Hepatocyte (in vitro differentiated cells): ENCODE measurements around the gene YEATS2. TPM values are rescaled to one million over a fixed set of nuclear protein-coding genes. Genes with fewer than 3 reads are reported as not detected.
"Not testable (repeated sequence)": the region's sequence is repeated elsewhere in the genome, so short reads cannot be mapped to it uniquely, and the experiment has no call there.

Experiments used
- DNase-seq: peaks from one replicate; pipeline ENCODE4 v3.0.0-alpha.2; 2016; ENCODE audit warnings: low spot score
- H2AFZ ChIP-seq: fragments of 200-600 bp; sonication (generic); 2 replicates; pipeline ENCODE4 v1.6.0; 2016; ENCODE audit warnings: antibody characterized with exemption, mild to moderate bottlenecking
- H3K27ac ChIP-seq: fragments of 200-600 bp; sonication (generic); 2 replicates; pipeline ENCODE4 v1.5.1; 2016; ENCODE audit warnings: mild to moderate bottlenecking
- H3K27me3 ChIP-seq: fragments of 200-600 bp; sonication (generic); 2 replicates; pipeline ENCODE4 v1.6.1; 2016
- H3K36me3 ChIP-seq: fragments of 200-600 bp; sonication (generic); replicated peaks from 2 replicates; pipeline ENCODE4 v1.5.1; 2016; ENCODE audit warnings: low read depth; ENCODE audit not compliant: insufficient read depth
- H3K4me1 ChIP-seq: fragments of 200-600 bp; sonication (generic); 2 replicates; pipeline ENCODE4 v1.5.1; 2016; ENCODE audit warnings: mild to moderate bottlenecking, moderate library complexity; ENCODE audit not compliant: insufficient read depth
- H3K4me2 ChIP-seq: fragments of 200-600 bp; sonication (generic); 2 replicates; pipeline ENCODE4 v1.6.0; 2016
- H3K4me3 ChIP-seq: fragments of 200-600 bp; sonication (generic); 2 replicates; pipeline ENCODE4 v1.5.1; 2016; ENCODE audit warnings: mild to moderate bottlenecking
- H3K79me2 ChIP-seq: fragments of 200-600 bp; sonication (generic); 2 replicates; pipeline ENCODE4 v1.6.0; 2017; ENCODE audit warnings: mild to moderate bottlenecking
- H3K9me2 ChIP-seq: fragments of 200-600 bp; sonication (generic); replicated peaks from 2 replicates; pipeline ENCODE4 v1.6.0; 2017; ENCODE audit warnings: mild to moderate bottlenecking; ENCODE audit not compliant: insufficient read depth
- H3K9me3 ChIP-seq: fragments of 200-600 bp; sonication (generic); 2 replicates; pipeline ENCODE4 v1.5.1; 2016; ENCODE audit warnings: low read depth, mild to moderate bottlenecking
- H4K20me1 ChIP-seq: fragments of 200-600 bp; sonication (generic); 2 replicates; pipeline ENCODE4 v1.6.0; 2016; ENCODE audit warnings: mild to moderate bottlenecking; ENCODE audit not compliant: insufficient read depth, poor library complexity, severe bottlenecking
- EZH2 ChIP-seq: fragments of 200-600 bp; sonication (generic); IDR thresholded peaks from 2 replicates; pipeline ENCODE4 v1.6.1; 2016; ENCODE audit warnings: antibody characterized with exemption, mild to moderate bottlenecking, borderline replicate concordance
- EZH2phosphoT487 ChIP-seq: fragments of 200-600 bp; sonication (generic); IDR thresholded peaks from one replicate; pipeline ENCODE4 v1.6.1; 2018; ENCODE audit warnings: antibody characterized with exemption, mild to moderate bottlenecking, low read depth, moderate library complexity; ENCODE audit not compliant: unreplicated experiment, severe bottlenecking
- WGBS: methylation state at CpG from one replicate; pipeline ENCODE4 v1.1.6; 2016; ENCODE audit warnings: low lambda C conversion rate; ENCODE audit errors: missing lambda C conversion rate; 5-methylcytosine and 5-hydroxymethylcytosine counted together
- polyA plus RNA-seq: library from polyadenylated mRNA; unstranded; fragments of >200 nt; fragmentation: Nextera tagmentation; extraction: Ambion mirVana; gene quantifications from 2 replicates; pipeline ENCODE4 v1.2.1, GENCODE V29; 2016
- total RNA-seq: library from RNA; depleted of rRNA; stranded (reverse); fragments of >200 nt; gene quantifications from 2 replicates; pipeline ENCODE4 v1.2.3, GENCODE V29; 2014
- TF ChIP-seq, protein P1 (sequence below): fragments of 200-600 bp; sonication (generic); IDR thresholded peaks from 2 replicates; pipeline ENCODE4 v1.5.1; 2016; ENCODE audit warnings: antibody characterized with exemption, mild to moderate bottlenecking; ENCODE audit not compliant: poor library complexity

Gene YEATS2
- total and polyA plus RNA-seq, 2 experiments from 2014 or later, result 12.5 to 21.5 TPM

- no peak for DNase-seq
- H3K79me2 ChIP-seq, result no peaks in the 10 kb centered on the region
- H3K36me3 ChIP-seq, result no peaks in the 10 kb centered on the region
- no peaks in the 10 kb centered on the region for H3K9me3 ChIP-seq
- 91% methylated on average over 5 of the region's 5 CpGs for WGBS
- H2AFZ ChIP-seq, result no peak overlapping the region
- no peak for TF ChIP-seq EZH2phosphoT487
- no peaks in the 10 kb centered on the region for H3K9me2 ChIP-seq
- H3K4me2 ChIP-seq, result no peak overlapping the region
- H3K27me3 ChIP-seq, result no peaks in the 10 kb centered on the region
- H3K27ac ChIP-seq, result no peak overlapping the region
- no peaks in the 10 kb centered on the region for H3K4me1 ChIP-seq
- no peaks in the 10 kb centered on the region for H4K20me1 ChIP-seq
- H3K4me3 ChIP-seq, result no peak overlapping the region
These were observed 37.3 kb downstream of the YEATS2 start for GRCh38 chr3:183734750-183735494.

- no peak overlapping the region for H3K27ac ChIP-seq
- H3K9me3 ChIP-seq, result no peaks in the 10 kb centered on the region
- H3K4me2 ChIP-seq, result no peak overlapping the region
- no peaks in the 10 kb centered on the region for H4K20me1 ChIP-seq
- H3K4me3 ChIP-seq, result no peak overlapping the region
- H3K9me2 ChIP-seq, result no peaks in the 10 kb centered on the region
- H3K27me3 ChIP-seq, result no peaks in the 10 kb centered on the region
- TF ChIP-seq, protein P1, sequence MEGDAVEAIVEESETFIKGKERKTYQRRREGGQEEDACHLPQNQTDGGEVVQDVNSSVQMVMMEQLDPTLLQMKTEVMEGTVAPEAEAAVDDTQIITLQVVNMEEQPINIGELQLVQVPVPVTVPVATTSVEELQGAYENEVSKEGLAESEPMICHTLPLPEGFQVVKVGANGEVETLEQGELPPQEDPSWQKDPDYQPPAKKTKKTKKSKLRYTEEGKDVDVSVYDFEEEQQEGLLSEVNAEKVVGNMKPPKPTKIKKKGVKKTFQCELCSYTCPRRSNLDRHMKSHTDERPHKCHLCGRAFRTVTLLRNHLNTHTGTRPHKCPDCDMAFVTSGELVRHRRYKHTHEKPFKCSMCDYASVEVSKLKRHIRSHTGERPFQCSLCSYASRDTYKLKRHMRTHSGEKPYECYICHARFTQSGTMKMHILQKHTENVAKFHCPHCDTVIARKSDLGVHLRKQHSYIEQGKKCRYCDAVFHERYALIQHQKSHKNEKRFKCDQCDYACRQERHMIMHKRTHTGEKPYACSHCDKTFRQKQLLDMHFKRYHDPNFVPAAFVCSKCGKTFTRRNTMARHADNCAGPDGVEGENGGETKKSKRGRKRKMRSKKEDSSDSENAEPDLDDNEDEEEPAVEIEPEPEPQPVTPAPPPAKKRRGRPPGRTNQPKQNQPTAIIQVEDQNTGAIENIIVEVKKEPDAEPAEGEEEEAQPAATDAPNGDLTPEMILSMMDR, result no peak
- no peak for TF ChIP-seq EZH2
- TF ChIP-seq EZH2phosphoT487, result no peak
- no peak overlapping the region for H2AFZ ChIP-seq
- no peaks in the 10 kb centered on the region for H3K4me1 ChIP-seq
- no peak for DNase-seq
- H3K36me3 ChIP-seq, result no peaks in the 10 kb centered on the region
- 82% methylated on average over 2 of the region's 2 CpGs for WGBS
- no peaks in the 10 kb centered on the region for H3K79me2 ChIP-seq
These were observed 39.5 kb downstream of the YEATS2 start for GRCh38 chr3:183737116-183737515.

DNA sequence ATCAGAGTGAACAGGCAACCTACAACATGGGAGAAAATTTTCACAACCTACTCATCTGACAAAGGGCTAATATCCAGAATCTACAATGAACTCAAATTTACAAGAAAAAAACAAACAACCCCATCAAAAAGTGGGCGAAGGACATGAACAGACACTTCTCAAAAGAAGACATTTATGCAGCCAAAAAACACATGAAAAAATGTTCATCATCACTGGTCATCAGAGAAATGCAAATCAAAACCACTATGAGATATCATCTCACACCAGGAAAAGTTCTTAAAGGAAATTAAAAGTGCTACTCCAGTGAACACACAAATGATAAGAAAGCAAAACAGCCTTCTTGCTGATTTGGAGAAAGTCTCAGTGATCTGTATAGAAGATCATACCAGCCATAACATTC is 42.6 kb downstream of the YEATS2 start:
- H3K9me2 ChIP-seq, H3K4me1 ChIP-seq, H3K27ac ChIP-seq, H3K36me3 ChIP-seq, H4K20me1 ChIP-seq, DNase-seq, H3K4me3 ChIP-seq, H3K79me2 ChIP-seq, H3K4me2 ChIP-seq, H2AFZ ChIP-seq, H3K27me3 ChIP-seq, H3K9me3 ChIP-seq: not testable (repeated sequence)
- 88% methylated on average over 1 of the region's 1 CpG for WGBS

- H3K79me2 ChIP-seq, result no peaks in the 10 kb centered on the region
- H3K9me2 ChIP-seq, result no peaks in the 10 kb centered on the region
- no peak overlapping the region for H2AFZ ChIP-seq
- H3K4me1 ChIP-seq, result no peaks in the 10 kb centered on the region
- no peak overlapping the region for H3K4me3 ChIP-seq
- no peak for TF ChIP-seq EZH2phosphoT487
- TF ChIP-seq EZH2, result no peak
- TF ChIP-seq, protein P1, result no peak
- WGBS, result 95% methylated on average over 7 of the region's 7 CpGs
- H3K36me3 ChIP-seq, result no peaks in the 10 kb centered on the region
- no peak overlapping the region for H3K4me2 ChIP-seq
- H3K9me3 ChIP-seq, result no peaks in the 10 kb centered on the region
- H3K27ac ChIP-seq, result no peak overlapping the region
- H3K27me3 ChIP-seq, result no peaks in the 10 kb centered on the region
- H4K20me1 ChIP-seq, result no peaks in the 10 kb centered on the region
- no peak for DNase-seq
These were observed 45.6 kb downstream of the YEATS2 start for GRCh38 chr3:183743231-183743630.
